PC-9 (cell line): ENCODE measurements around the gene SIGLEC7.

Source experiments
- EZH2 ChIP-seq: fragments of 200-600 bp; sonication (generic); IDR thresholded peaks from 2 replicates; pipeline ENCODE4 v1.8.0; 2017; ENCODE audit warnings: antibody characterized with exemption, low read depth
- TF ChIP-seq, protein P1 (sequence below): fragments of 200-600 bp; sonication (generic); conservative IDR thresholded peaks from 2 replicates; pipeline ENCODE4 v1.6.1; 2017; ENCODE audit warnings: mixed run types, antibody characterized with exemption, mild to moderate bottlenecking, moderate library complexity

- TF ChIP-seq, protein P1, sequence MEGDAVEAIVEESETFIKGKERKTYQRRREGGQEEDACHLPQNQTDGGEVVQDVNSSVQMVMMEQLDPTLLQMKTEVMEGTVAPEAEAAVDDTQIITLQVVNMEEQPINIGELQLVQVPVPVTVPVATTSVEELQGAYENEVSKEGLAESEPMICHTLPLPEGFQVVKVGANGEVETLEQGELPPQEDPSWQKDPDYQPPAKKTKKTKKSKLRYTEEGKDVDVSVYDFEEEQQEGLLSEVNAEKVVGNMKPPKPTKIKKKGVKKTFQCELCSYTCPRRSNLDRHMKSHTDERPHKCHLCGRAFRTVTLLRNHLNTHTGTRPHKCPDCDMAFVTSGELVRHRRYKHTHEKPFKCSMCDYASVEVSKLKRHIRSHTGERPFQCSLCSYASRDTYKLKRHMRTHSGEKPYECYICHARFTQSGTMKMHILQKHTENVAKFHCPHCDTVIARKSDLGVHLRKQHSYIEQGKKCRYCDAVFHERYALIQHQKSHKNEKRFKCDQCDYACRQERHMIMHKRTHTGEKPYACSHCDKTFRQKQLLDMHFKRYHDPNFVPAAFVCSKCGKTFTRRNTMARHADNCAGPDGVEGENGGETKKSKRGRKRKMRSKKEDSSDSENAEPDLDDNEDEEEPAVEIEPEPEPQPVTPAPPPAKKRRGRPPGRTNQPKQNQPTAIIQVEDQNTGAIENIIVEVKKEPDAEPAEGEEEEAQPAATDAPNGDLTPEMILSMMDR, result no peak
- no peak for TF ChIP-seq EZH2
Measured at GRCh38 chr19:51194527-51195315, 52.6 kb downstream of the SIGLEC7 start.
